A673 (cell line): ENCODE data around the gene IL17A.

Experiments
- EZH2 ChIP-seq: fragments of 200-600 bp; sonication (generic); IDR thresholded peaks from 2 replicates; pipeline ENCODE4 v1.6.1; 2017; ENCODE audit warnings: borderline replicate concordance, low read depth, mild to moderate bottlenecking, mixed read lengths, antibody characterized with exemption, low read length; ENCODE audit not compliant: poor library complexity, severe bottlenecking
- TF ChIP-seq, protein P1 (sequence below): fragments of 300-800, 200-600 bp; sonication (generic); conservative IDR thresholded peaks from 2 replicates; pipeline ENCODE4 v1.5.1; 2017; ENCODE audit warnings: low read depth, mild to moderate bottlenecking, antibody characterized with exemption, low read length, moderate library complexity, mixed read lengths

- TF ChIP-seq EZH2: no peak
- TF ChIP-seq, protein P1, sequence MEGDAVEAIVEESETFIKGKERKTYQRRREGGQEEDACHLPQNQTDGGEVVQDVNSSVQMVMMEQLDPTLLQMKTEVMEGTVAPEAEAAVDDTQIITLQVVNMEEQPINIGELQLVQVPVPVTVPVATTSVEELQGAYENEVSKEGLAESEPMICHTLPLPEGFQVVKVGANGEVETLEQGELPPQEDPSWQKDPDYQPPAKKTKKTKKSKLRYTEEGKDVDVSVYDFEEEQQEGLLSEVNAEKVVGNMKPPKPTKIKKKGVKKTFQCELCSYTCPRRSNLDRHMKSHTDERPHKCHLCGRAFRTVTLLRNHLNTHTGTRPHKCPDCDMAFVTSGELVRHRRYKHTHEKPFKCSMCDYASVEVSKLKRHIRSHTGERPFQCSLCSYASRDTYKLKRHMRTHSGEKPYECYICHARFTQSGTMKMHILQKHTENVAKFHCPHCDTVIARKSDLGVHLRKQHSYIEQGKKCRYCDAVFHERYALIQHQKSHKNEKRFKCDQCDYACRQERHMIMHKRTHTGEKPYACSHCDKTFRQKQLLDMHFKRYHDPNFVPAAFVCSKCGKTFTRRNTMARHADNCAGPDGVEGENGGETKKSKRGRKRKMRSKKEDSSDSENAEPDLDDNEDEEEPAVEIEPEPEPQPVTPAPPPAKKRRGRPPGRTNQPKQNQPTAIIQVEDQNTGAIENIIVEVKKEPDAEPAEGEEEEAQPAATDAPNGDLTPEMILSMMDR: no peak
These were observed 5.2 kb upstream of the IL17A start for GRCh38 chr6:52180787-52181558.
